ENCODE results near the gene CPTP. TPM values are rescaled to one million over a fixed set of nuclear protein-coding genes. Genes with fewer than 3 reads are reported as not detected.

The CPTP gene
- total RNA-seq, 2 experiments from 2014 or later = 25.2 to 27.6 TPM

GRCh38 chr1:1305300-1306069 lies 19.1 kb upstream of the CPTP start:
- ChIA-PET POLR2A (interaction anchor here (1.0 kb wide), 1 partner anchor 70 kb away, joined by 3 read pairs; the partner anchor contains the start of gene AURKAIP1), CTCF (interaction anchor here (0.8 to 1.3 kb wide), 5 partner anchors 10 to 242 kb away, joined by 3 to 9 read pairs (median 3); no protein-coding TSS in a partner anchor)
- peaks cover 27% of the 10 kb centered on the region for H3K4me1 Mint-ChIP-seq
- peak overlapping the region; percentile 89 for H3K27ac Mint-ChIP-seq
- H3K27me3 Mint-ChIP-seq = no peaks in the 10 kb centered on the region
- peak; percentile 79 for DNase-seq
- peak overlapping the region; percentile 86 for H3K4me3 Mint-ChIP-seq
- no peaks in the 10 kb centered on the region for H3K9me3 Mint-ChIP-seq
- no peaks in the 10 kb centered on the region for H3K36me3 Mint-ChIP-seq (ENCODE audit: low read depth)

- Mint-ChIP-seq H3K9me3 (no peaks in the 10 kb centered on the region), H3K4me1 (peaks cover 27% of the 10 kb centered on the region), H3K27ac (peak overlapping the region; percentile 89), H3K36me3 (ENCODE audit: low read depth) (no peaks in the 10 kb centered on the region), H3K4me3 (peak overlapping the region; percentile 86), H3K27me3 (no peaks in the 10 kb centered on the region)
- POLR2A ChIA-PET = no interaction called here
- DNase-seq = no peak
- CTCF ChIA-PET = interaction anchor here (0.5 to 1.3 kb wide), 2 partner anchors 42 to 73 kb away, joined by 3 to 4 read pairs; no protein-coding TSS in a partner anchor
Observed at GRCh38 chr1:1306070-1306660, 18.4 kb upstream of the CPTP start.

DNA sequence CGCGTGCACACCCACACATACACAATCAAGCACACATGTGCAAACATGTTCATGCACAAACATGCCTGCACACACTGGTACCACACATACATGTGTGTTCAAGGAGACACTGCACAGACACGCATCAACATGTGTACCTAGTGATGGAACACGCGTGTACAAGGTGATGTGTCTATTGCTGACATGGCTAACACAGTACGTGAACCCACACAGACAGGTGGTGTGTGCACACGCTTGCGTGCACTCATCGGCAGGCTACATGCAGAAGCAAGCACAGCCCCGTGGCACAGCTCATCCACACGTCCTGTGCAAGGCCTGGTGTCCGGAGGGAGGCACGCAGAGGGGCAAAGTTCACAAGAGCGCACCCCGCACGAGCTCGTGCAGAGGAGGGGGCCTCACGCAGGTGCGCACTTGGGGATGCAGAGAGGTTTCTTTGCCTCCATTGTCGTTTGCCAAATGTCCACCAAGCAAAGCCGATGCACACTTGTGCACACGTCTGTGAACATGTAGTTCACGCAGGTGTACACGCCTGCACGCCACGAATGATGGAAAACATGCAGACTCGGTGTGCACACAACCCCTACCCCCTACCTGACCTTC lies 17.8 kb upstream of the CPTP start:
- ChIA-PET POLR2A (no interaction called here), CTCF (interaction anchor here (0.5 kb wide), 1 partner anchor 73 kb away, joined by 3 read pairs; no protein-coding TSS in a partner anchor)
- Mint-ChIP-seq H3K9me3 (no peaks in the 10 kb centered on the region), H3K4me1 (peaks cover 27% of the 10 kb centered on the region), H3K27ac (peak overlapping the region; percentile 89), H3K4me3 (peak overlapping the region; percentile 86), H3K27me3 (no peaks in the 10 kb centered on the region), H3K36me3 (ENCODE audit: low read depth) (no peaks in the 10 kb centered on the region)
- DNase-seq = no peak

DNA sequence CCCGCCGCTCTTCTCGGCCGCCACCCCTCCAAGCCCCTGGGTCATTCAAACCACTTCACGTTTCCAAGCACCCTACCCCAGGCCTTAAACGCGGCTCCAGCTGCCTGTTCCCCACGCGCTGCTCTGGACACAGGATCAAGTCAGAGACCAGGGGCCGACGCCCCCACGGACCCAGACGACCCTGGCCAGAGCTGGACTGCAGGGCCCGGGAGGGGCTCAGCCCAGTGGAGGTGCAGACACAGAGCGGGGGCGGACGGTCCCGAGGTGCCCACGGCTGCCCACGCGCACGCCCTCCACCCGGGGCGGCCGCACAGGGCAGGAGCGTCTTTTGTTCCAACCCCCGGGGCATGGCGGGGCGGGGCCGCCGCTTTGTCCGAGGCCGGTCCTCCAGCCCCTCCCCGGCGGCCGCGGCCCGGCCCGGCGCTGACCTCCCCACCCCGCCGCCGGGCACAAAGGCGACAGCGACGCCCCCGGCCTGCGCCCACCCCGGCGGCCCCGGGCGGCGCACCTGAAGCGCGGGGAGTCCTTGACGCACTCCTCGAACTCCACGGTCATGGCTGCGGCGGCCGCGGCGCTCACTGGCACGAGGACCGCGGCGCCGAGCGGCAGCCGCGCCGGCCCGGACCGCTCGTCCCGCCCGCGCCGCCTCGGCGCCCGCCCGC lies 17.2 kb upstream of the CPTP start:
- no peaks in the 10 kb centered on the region for H3K27me3 Mint-ChIP-seq
- no peaks in the 10 kb centered on the region for H3K36me3 Mint-ChIP-seq (ENCODE audit: low read depth)
- no peaks in the 10 kb centered on the region for H3K9me3 Mint-ChIP-seq
- H3K4me3 Mint-ChIP-seq = peak overlapping the region; percentile 86
- DNase-seq = no peak
- POLR2A ChIA-PET = no interaction called here
- CTCF ChIA-PET = no interaction called here
- H3K27ac Mint-ChIP-seq = peak overlapping the region; percentile 89
- peaks cover 27% of the 10 kb centered on the region for H3K4me1 Mint-ChIP-seq

DNA sequence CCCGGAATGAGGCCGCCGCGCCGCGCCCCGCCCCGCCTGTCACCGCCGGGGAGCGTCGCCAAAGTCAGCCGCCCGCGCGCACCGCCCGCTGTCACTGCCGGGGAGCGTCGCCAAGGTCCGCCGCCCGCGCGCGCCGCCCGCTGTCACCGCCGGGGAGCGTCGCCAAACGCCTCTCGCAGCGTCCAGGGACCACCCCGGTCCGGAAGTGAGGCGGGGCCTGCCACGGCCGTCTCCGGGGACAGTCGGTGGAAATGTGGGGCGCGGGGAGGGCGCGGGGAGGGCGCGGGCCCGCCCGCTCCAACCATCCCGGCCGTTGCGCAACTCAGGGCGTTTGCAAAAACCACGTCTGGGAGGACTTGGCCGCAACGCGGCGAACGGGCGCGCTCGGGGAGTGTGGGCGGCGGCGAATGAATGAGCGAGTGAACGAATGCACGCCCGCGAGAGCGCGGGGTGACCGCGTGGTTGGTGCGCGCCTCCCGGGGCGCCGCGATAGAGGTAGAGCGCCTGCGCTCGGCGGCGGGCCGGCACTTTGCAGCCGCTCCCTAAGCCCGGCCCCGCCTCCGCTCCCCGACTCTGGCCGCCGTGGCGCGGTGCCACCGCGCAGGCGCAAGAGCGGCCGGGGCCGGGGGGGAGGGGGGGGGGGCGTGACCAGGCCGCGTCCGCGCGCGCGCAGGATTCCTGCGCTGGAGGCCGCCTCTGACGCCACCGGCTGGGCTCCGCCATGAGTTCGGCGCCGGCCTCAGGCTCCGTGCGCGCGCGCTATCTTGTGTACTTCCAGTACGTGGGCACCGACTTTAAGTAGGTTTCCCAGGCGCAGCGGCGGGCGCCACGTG lies 16.5 kb upstream of the CPTP start, which contains the start of the genes ACAP3 and PUSL1:
Gene ACAP3, minus strand, starts transcription at position 8 of the 833 bp plus-strand sequence. CDS start 115 bp downstream, outside the sequence.
Gene PUSL1, plus strand, starts transcription at position 675 of the 833 bp plus-strand sequence. Its CDS starts 47 bp downstream, at position 722.
- Mint-ChIP-seq H3K4me3 (peak within 1 kb of the TSS; percentile 86), H3K27me3 (no peaks in the 10 kb centered on the region), H3K9me3 (no peaks in the 10 kb centered on the region), H3K36me3 (ENCODE audit: low read depth) (no peaks in the 10 kb centered on the region), H3K27ac (peak within 1 kb of the TSS; percentile 93), H3K4me1 (peaks cover 27% of the 10 kb centered on the region)
- ChIA-PET POLR2A (no interaction called here), CTCF (no interaction called here)
- peak; percentile 86 for DNase-seq

DNA sequence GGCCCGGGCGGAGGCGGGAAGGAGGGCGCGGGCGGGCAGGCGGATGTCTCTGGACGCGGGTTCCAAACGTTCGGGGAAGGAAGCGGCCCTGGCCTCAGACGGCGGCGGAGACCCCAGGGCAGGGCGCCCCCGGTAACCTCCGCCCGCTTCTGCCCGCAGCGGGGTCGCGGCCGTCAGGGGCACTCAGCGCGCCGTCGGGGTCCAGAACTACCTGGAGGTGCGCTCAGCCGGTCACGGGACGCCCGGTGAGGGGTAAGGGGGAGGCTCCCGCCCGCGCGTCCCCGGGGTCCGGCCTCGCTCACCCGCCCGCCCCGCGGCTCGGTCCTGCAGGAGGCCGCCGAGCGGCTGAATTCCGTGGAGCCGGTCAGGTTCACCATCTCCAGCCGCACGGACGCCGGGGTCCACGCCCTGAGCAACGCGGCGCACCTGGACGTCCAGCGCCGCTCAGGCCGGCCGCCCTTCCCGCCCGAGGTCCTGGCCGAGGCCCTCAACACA lies 15.8 kb upstream of the CPTP start:
- Mint-ChIP-seq H3K36me3 (ENCODE audit: low read depth) (peaks cover 5% of the 10 kb centered on the region), H3K4me1 (peaks cover 25% of the 10 kb centered on the region), H3K4me3 (peak overlapping the region; percentile 80), H3K27me3 (no peaks in the 10 kb centered on the region), H3K9me3 (no peaks in the 10 kb centered on the region), H3K27ac (peak overlapping the region; percentile 89)
- CTCF ChIA-PET = no interaction called here
- POLR2A ChIA-PET = no interaction called here
- no peak for DNase-seq

GRCh38 chr1:1309251-1310108 lies 15.1 kb upstream of the CPTP start:
- H3K9me3 Mint-ChIP-seq = no peaks in the 10 kb centered on the region
- no peak for DNase-seq
- H3K4me1 Mint-ChIP-seq = peaks cover 22% of the 10 kb centered on the region
- peak overlapping the region; percentile 80 for H3K4me3 Mint-ChIP-seq
- POLR2A ChIA-PET = no interaction called here
- H3K27ac Mint-ChIP-seq = peak overlapping the region; percentile 80
- CTCF ChIA-PET = interaction anchor here (0.8 to 1.3 kb wide), 2 partner anchors 9 to 18 kb away, joined by 3 to 4 read pairs; no protein-coding TSS in a partner anchor
- peaks cover 5% of the 10 kb centered on the region for H3K36me3 Mint-ChIP-seq (ENCODE audit: low read depth)
- no peaks in the 10 kb centered on the region for H3K27me3 Mint-ChIP-seq

GRCh38 chr1:1310109-1310385 lies 14.6 kb upstream of the CPTP start:
- no peaks in the 10 kb centered on the region for H3K27me3 Mint-ChIP-seq
- DNase-seq = no peak
- CTCF ChIA-PET = interaction anchor here (1.3 kb wide), 1 partner anchor 17 kb away, joined by 3 read pairs; no protein-coding TSS in a partner anchor
- H3K4me1 Mint-ChIP-seq = peaks cover 20% of the 10 kb centered on the region
- no peaks in the 10 kb centered on the region for H3K9me3 Mint-ChIP-seq
- H3K4me3 Mint-ChIP-seq = peak overlapping the region; percentile 80
- H3K36me3 Mint-ChIP-seq (ENCODE audit: low read depth) = peaks cover 7% of the 10 kb centered on the region
- H3K27ac Mint-ChIP-seq = peak overlapping the region; percentile 9
- POLR2A ChIA-PET = no interaction called here

GRCh38 chr1:1310476-1311053 lies 14.0 kb upstream of the CPTP start:
- peak overlapping the region; percentile 68 for H3K27ac Mint-ChIP-seq
- no peaks in the 10 kb centered on the region for H3K27me3 Mint-ChIP-seq
- H3K4me3 Mint-ChIP-seq = peak overlapping the region; percentile 80
- H3K4me1 Mint-ChIP-seq = peaks cover 18% of the 10 kb centered on the region
- ChIA-PET POLR2A (no interaction called here), CTCF (interaction anchor here (1.3 to 1.5 kb wide), 2 partner anchors 17 to 246 kb away, joined by 3 read pairs; no protein-coding TSS in a partner anchor)
- H3K36me3 Mint-ChIP-seq (ENCODE audit: low read depth) = peaks cover 9% of the 10 kb centered on the region
- no peaks in the 10 kb centered on the region for H3K9me3 Mint-ChIP-seq
- DNase-seq = no peak

GRCh38 chr1:1311107-1312104 lies 13.2 kb upstream of the CPTP start:
- Mint-ChIP-seq H3K9me3 (no peaks in the 10 kb centered on the region), H3K4me3 (no peak overlapping the region), H3K36me3 (ENCODE audit: low read depth) (peaks cover 13% of the 10 kb centered on the region), H3K4me1 (peaks cover 10% of the 10 kb centered on the region), H3K27me3 (no peaks in the 10 kb centered on the region), H3K27ac (peak overlapping the region; percentile 19)
- ChIA-PET CTCF (interaction anchor here (1.5 to 1.6 kb wide), 2 partner anchors 20 to 247 kb away, joined by 3 to 5 read pairs; no protein-coding TSS in a partner anchor), POLR2A (no interaction called here)
- no peak for DNase-seq

All from activated CD4-positive, alpha-beta T cell treated with anti-CD3 and anti-CD28 coated beads, Interleukin-2, amount 10 ng/mL, durations not matched to agents 7 days and 5 days (primary cell).